Measurements from ENCODE around the gene KCNG4.

DNA sequence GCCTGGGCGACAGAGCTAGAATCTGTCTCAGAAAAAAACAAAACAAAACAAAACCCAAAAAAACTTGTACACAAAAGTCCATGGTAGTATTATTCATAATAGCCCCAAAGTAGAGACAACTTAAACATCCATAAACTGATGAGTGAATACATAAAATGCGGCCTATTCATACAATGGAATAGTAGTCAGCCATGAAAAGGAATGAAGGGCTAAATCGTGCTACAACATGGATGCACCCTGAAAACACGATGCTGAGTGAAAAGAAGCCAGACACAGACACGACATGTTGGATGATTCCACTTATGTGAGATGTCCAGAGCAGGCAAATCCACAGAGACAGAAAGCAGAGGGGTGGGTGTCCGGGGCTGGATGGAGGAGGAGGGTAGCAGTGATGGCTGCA is 12.3 kb downstream of the KCNG4 start:
- no peak for TF ChIP-seq YY1 (IDR thresholded peaks at IDR 0.05; ENCODE audit: low read depth, low read length)
- TF ChIP-seq EP300 (IDR thresholded peaks at IDR 0.05; ENCODE audit: borderline replicate concordance in 1 of 2, low read depth in 2 of 2, low read length in 2 of 2) = no peak
- TF ChIP-seq, protein P1, sequence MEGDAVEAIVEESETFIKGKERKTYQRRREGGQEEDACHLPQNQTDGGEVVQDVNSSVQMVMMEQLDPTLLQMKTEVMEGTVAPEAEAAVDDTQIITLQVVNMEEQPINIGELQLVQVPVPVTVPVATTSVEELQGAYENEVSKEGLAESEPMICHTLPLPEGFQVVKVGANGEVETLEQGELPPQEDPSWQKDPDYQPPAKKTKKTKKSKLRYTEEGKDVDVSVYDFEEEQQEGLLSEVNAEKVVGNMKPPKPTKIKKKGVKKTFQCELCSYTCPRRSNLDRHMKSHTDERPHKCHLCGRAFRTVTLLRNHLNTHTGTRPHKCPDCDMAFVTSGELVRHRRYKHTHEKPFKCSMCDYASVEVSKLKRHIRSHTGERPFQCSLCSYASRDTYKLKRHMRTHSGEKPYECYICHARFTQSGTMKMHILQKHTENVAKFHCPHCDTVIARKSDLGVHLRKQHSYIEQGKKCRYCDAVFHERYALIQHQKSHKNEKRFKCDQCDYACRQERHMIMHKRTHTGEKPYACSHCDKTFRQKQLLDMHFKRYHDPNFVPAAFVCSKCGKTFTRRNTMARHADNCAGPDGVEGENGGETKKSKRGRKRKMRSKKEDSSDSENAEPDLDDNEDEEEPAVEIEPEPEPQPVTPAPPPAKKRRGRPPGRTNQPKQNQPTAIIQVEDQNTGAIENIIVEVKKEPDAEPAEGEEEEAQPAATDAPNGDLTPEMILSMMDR (IDR thresholded peaks at IDR 0.05; ENCODE audit: control extremely low read depth in 1 of 3, insufficient read depth in 1 of 3, low read depth in 1 of 3, low read length in 3 of 3) = no peak
- TF ChIP-seq RBBP5 (IDR thresholded peaks at IDR 0.05; ENCODE audit: borderline replicate concordance, low read depth, low read length) = no peak

Measured in H1 (cell line).